Uterus (tissue), 4 donors: ENCODE data around the gene ATR. TPM values are rescaled to one million over a fixed set of nuclear protein-coding genes. Genes with fewer than 3 reads are reported as not detected.

Experiments used
- DNase-seq, 2 donors: peaks; one replicate each; pipeline ENCODE4 v3.0.0-alpha.2; 2019 to 2020
- H3K27ac ChIP-seq, 2 donors: fragments of 200-600 bp; sonication (generic); 1 replicate in 1 of 2; 2 replicates in 1 of 2; pipeline ENCODE4 v1.5.1; 2016 to 2018
- H3K27me3 ChIP-seq, 2 donors: fragments of 200-600 bp; sonication (generic); one replicate each; pipeline ENCODE4 v1.5.1; 2018 to 2019; ENCODE audit warnings: control low read depth in 1 of 2
- H3K36me3 ChIP-seq, 2 donors: fragments of 200-600 bp; sonication (generic); one replicate each; pipeline ENCODE4 v1.5.1; 2019; ENCODE audit warnings: control low read depth in 1 of 2
- H3K4me1 ChIP-seq, 2 donors: fragments of 200-600 bp; sonication (generic); one replicate each; pipeline ENCODE4 v1.5.1; 2018 to 2019; ENCODE audit warnings: control low read depth in 1 of 2
- H3K4me3 ChIP-seq, 2 donors: fragments of 200-600 bp; sonication (generic); 1 replicate in 1 of 2; 2 replicates in 1 of 2; pipeline ENCODE4 v1.5.1; 2018 to 2019; ENCODE audit warnings: mild to moderate bottlenecking in 1 of 2
- H3K9me3 ChIP-seq, 2 donors: fragments of 200-600 bp; sonication (generic); one replicate each; pipeline ENCODE4 v1.5.1; 2019; ENCODE audit warnings: control low read depth in 1 of 2
- POLR2A ChIP-seq, 2 donors: fragments of 450-650 bp; IDR thresholded peaks; one replicate each; pipeline ENCODE4 v1.6.1; 2016; ENCODE audit warnings: antibody characterized with exemption in 2 of 2, mild to moderate bottlenecking in 1 of 2, moderate library complexity in 1 of 2
- intact Hi-C: fragments of 100-400 bp; cut with DNase I; formaldehyde crosslinking; loops from one replicate; pipeline ENCODE4 v1.15.1; 2023; ENCODE audit warnings: low total_unique reads
- total RNA-seq, 4 donors: library from RNA; depleted of rRNA in 3 of 4; stranded (reverse); fragments of >200 nt in 3 of 4; gene quantifications; one replicate each; pipeline versions ENCODE4 v1.1.0 to v1.2.4, GENCODE V29; 2014 to 2023
- TF ChIP-seq, protein P1 (sequence below), 4 experiments: fragments of 200-600 bp in 2 of 4; fragments of 450-650 bp in 2 of 4; sonication (generic) in 2 of 4; IDR thresholded peaks; one replicate each; pipeline ENCODE4 v1.5.1; 2016 to 2019; ENCODE audit warnings: antibody characterized with exemption in 4 of 4, mild to moderate bottlenecking in 2 of 4, moderate library complexity in 1 of 4
- donor health status: DM: yes; HTN: yes; CAD: no.

ATR gene
- total RNA-seq, 4 donors from 2014 or later, result 18.4 to 50.5 (median 31.1) TPM

GRCh38 chr3:142602619-142603385, 24.3 kb upstream of the ATR start:
- H3K4me3 ChIP-seq, result no peak overlapping the region
- intact Hi-C loops, result no loop called here

GRCh38 chr3:142601713-142602112, 23.2 kb upstream of the ATR start:
- DNase-seq, result no peak
- Histone ChIP-seq H3K4me1 (no peaks in the 10 kb centered on the region), H3K4me3 (no peak overlapping the region), H3K9me3 (no peaks in the 10 kb centered on the region), H3K27ac (no peak overlapping the region), H3K36me3 (no peaks in the 10 kb centered on the region), H3K27me3 (no peaks in the 10 kb centered on the region)
- intact Hi-C loops, result no loop called here
- TF ChIP-seq POLR2A (IDR thresholded peaks at IDR 0.05), result no peak
- TF ChIP-seq, protein P1, sequence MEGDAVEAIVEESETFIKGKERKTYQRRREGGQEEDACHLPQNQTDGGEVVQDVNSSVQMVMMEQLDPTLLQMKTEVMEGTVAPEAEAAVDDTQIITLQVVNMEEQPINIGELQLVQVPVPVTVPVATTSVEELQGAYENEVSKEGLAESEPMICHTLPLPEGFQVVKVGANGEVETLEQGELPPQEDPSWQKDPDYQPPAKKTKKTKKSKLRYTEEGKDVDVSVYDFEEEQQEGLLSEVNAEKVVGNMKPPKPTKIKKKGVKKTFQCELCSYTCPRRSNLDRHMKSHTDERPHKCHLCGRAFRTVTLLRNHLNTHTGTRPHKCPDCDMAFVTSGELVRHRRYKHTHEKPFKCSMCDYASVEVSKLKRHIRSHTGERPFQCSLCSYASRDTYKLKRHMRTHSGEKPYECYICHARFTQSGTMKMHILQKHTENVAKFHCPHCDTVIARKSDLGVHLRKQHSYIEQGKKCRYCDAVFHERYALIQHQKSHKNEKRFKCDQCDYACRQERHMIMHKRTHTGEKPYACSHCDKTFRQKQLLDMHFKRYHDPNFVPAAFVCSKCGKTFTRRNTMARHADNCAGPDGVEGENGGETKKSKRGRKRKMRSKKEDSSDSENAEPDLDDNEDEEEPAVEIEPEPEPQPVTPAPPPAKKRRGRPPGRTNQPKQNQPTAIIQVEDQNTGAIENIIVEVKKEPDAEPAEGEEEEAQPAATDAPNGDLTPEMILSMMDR (IDR thresholded peaks at IDR 0.05), result no peak

More at GRCh38 chr3:142602619-142603385, 24.3 kb upstream of the ATR start:
- Histone ChIP-seq H3K27me3 (no peaks in the 10 kb centered on the region), H3K9me3 (no peaks in the 10 kb centered on the region), H3K36me3 (no peaks in the 10 kb centered on the region), H3K27ac (no peak overlapping the region), H3K4me1 (no peaks in the 10 kb centered on the region)
- no peak for DNase-seq
- TF ChIP-seq, protein P1 (IDR thresholded peaks at IDR 0.05), result no peak
- no peak for TF ChIP-seq POLR2A (IDR thresholded peaks at IDR 0.05)

DNA sequence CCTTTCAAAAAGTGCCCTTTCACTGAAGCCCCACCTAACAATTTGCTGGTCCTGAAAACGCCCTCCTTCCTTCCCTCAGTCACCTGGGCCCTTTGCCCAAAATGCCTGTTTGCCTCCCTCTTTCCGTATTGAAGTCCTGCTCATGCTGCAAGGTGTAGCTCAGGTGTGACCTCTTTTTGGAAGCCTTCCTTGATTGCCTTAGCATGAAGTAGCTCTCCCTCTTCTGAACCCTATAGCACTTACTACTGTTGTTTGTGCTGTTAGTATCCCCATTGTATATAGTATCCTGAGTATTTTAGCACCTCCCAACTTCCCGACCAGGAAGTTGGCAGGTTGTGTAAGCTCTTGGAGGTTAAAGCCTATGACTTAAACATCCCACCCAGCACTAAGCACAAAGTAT, 19.4 kb upstream of the ATR start:
- H3K4me1 ChIP-seq, result no peaks in the 10 kb centered on the region
- H3K4me3 ChIP-seq, result no peak overlapping the region
- no peaks in the 10 kb centered on the region for H3K27me3 ChIP-seq
- H3K9me3 ChIP-seq, result no peaks in the 10 kb centered on the region
- H3K36me3 ChIP-seq, result no peaks in the 10 kb centered on the region
- no peak for DNase-seq
- TF ChIP-seq, protein P1 (IDR thresholded peaks at IDR 0.05), result no peak
- TF ChIP-seq POLR2A (IDR thresholded peaks at IDR 0.05), result no peak
- intact Hi-C loops, result loop anchor here (10.0 kb wide), 1 partner anchor 397 kb away; no protein-coding TSS in a partner anchor
- H3K27ac ChIP-seq, result no peak overlapping the region

DNA sequence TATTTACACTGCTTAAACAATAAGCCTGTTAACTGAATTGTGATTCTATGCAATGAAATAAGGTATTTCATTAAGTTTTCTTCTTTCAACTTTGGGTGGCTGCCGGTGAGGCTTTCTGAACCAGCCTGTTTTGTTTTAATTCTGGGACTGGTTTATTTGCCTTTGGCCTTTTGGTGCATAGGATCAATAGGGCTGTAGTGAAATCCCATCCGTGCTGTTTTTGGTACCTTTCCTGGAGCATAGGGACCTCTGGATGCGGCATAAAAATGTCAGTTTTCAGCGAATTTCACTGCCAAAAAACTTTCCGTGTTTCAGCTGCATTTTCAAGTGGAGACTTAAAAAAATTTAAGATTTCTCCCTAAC, 18.2 kb upstream of the ATR start:
- H3K4me3 ChIP-seq, result peak overlapping the region; percentile 61 to 70
- no peaks in the 10 kb centered on the region for H3K9me3 ChIP-seq
- H3K27me3 ChIP-seq, result no peaks in the 10 kb centered on the region
- DNase-seq, result no peak
- H3K27ac ChIP-seq, result peak overlapping the region in 1 of 2 donors; percentile 48
- intact Hi-C loops, result loop anchor here (10.0 kb wide), 1 partner anchor 398 kb away; no protein-coding TSS in a partner anchor
- no peaks in the 10 kb centered on the region for H3K4me1 ChIP-seq
- no peaks in the 10 kb centered on the region for H3K36me3 ChIP-seq
- TF ChIP-seq, protein P1 (IDR thresholded peaks at IDR 0.05), result no peak
- TF ChIP-seq POLR2A (IDR thresholded peaks at IDR 0.05), result no peak

GRCh38 chr3:142595951-142596725, 17.6 kb upstream of the ATR start, which contains the start of gene PLS1:
Gene PLS1 (plus strand): TSS chr3:142596393. CDS start chr3:142664238, 67,845 bp downstream.
- Histone ChIP-seq H3K4me1 (no peaks in the 10 kb centered on the region), H3K9me3 (no peaks in the 10 kb centered on the region), H3K27me3 (no peaks in the 10 kb centered on the region), H3K27ac (peak within 1 kb of the TSS in 1 of 2 donors; percentile 52), H3K4me3 (peak within 1 kb of the TSS; percentile 61 to 70), H3K36me3 (no peaks in the 10 kb centered on the region)
- TF ChIP-seq POLR2A (IDR thresholded peaks at IDR 0.05), result peak; percentile 35 to 64
- TF ChIP-seq, protein P1 (IDR thresholded peaks at IDR 0.05), result peak in 3 of 4 experiments; percentile 9 to 13 (median 10)
- intact Hi-C loops, result loop anchor here (10.0 kb wide), 1 partner anchor 399 kb away; no protein-coding TSS in a partner anchor
- peak; percentile 78 to 88 for DNase-seq
